Uterus (tissue), 2 donors: Measurements from ENCODE around the gene HNRNPAB.

Source experiments
- CTCF ChIP-seq, 4 experiments: fragments of 200-600 bp in 2 of 4; fragments of 450-650 bp in 2 of 4; sonication (generic) in 2 of 4; IDR thresholded peaks; one replicate each; pipeline ENCODE4 v1.5.1; 2016 to 2019; ENCODE audit warnings: antibody characterized with exemption in 4 of 4, mild to moderate bottlenecking in 2 of 4, moderate library complexity in 1 of 4
- POLR2A ChIP-seq, 2 donors: fragments of 450-650 bp; IDR thresholded peaks; one replicate each; pipeline ENCODE4 v1.6.1; 2016; ENCODE audit warnings: antibody characterized with exemption in 2 of 2, mild to moderate bottlenecking in 1 of 2, moderate library complexity in 1 of 2

- TF ChIP-seq POLR2A (IDR thresholded peaks at IDR 0.05) (no peak), CTCF (IDR thresholded peaks at IDR 0.05) (no peak)
Measured at GRCh38 chr5:178207917-178208280, 3.6 kb downstream of the HNRNPAB start.
